ENCODE data around the gene SLC41A1. TPM values are rescaled to one million over a fixed set of nuclear protein-coding genes. Genes with fewer than 3 reads are reported as not detected.

Gene SLC41A1
- total and polyA plus RNA-seq, 9 of the 15 experiments (the other 6 are each of a cell fraction or from before 2014, with no cell fraction given), result 4.1 to 29.3 (median 11.4) TPM

GRCh38 chr1:205802060-205802459 lies 10.9 kb downstream of the SLC41A1 start (continued):
- TF ChIP-seq SOX6 (IDR thresholded peaks at IDR 0.05) (0 out of 2 replicates have a peak, but pooled peaks have one; percentile 14), CREB3L1 (IDR thresholded peaks at IDR 0.05; ENCODE audit: borderline replicate concordance, low read depth) (no peak), TAL1 (IDR thresholded peaks at IDR 0.05) (peak; percentile 84), CBFA2T2 (conservative IDR thresholded peaks at IDR 0.05) (peak; percentile 78), KAT8 (IDR thresholded peaks at IDR 0.05; ENCODE audit: low read depth) (no peak), HOXB6 (CRISPR knock-in tag; IDR thresholded peaks at IDR 0.05; ENCODE audit: borderline replicate concordance) (no peak), MXI1 (IDR thresholded peaks at IDR 0.05; ENCODE audit: low read depth, low read length) (no peak), CBFA2T3 (IDR thresholded peaks at IDR 0.05) (peak; percentile 89), TAF9B (IDR thresholded peaks at IDR 0.05; ENCODE audit: partially characterized antibody) (no peak), TEAD4 (IDR thresholded peaks at IDR 0.05; ENCODE audit: low read length) (peak; percentile 67), TEAD4 (CRISPR knock-in tag; IDR thresholded peaks at IDR 0.05; ENCODE audit: borderline replicate concordance) (no peak), CTBP1 (IDR thresholded peaks at IDR 0.05; ENCODE audit: borderline replicate concordance) (no peak), NUFIP1 (IDR thresholded peaks at IDR 0.05; ENCODE audit: partially characterized antibody) (no peak), NCOR1 (IDR thresholded peaks at IDR 0.05) (peak; percentile 65; the same call in 1 of the 2 replicates), ELF2 (CRISPR knock-in tag; IDR thresholded peaks at IDR 0.05) (no peak), NKRF (IDR thresholded peaks at IDR 0.05; ENCODE audit: borderline replicate concordance) (no peak), MECOM (CRISPR knock-in tag; IDR thresholded peaks at IDR 0.05) (no peak)
- TF ChIP-seq, protein P1, sequence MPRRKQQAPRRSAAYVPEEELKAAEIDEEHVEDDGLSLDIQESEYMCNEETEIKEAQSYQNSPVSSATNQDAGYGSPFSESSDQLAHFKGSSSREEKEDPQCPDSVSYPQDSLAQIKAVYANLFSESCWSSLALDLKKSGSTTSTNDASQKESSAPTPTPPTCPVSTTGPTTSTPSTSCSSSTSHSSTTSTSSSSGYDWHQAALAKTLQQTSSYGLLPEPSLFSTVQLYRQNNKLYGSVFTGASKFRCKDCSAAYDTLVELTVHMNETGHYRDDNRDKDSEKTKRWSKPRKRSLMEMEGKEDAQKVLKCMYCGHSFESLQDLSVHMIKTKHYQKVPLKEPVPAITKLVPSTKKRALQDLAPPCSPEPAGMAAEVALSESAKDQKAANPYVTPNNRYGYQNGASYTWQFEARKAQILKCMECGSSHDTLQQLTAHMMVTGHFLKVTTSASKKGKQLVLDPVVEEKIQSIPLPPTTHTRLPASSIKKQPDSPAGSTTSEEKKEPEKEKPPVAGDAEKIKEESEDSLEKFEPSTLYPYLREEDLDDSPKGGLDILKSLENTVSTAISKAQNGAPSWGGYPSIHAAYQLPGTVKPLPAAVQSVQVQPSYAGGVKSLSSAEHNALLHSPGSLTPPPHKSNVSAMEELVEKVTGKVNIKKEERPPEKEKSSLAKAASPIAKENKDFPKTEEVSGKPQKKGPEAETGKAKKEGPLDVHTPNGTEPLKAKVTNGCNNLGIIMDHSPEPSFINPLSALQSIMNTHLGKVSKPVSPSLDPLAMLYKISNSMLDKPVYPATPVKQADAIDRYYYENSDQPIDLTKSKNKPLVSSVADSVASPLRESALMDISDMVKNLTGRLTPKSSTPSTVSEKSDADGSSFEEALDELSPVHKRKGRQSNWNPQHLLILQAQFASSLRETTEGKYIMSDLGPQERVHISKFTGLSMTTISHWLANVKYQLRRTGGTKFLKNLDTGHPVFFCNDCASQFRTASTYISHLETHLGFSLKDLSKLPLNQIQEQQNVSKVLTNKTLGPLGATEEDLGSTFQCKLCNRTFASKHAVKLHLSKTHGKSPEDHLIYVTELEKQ (CRISPR knock-in tag; IDR thresholded peaks at IDR 0.05), result no peak

Measured in K562 (cell line).